ENCODE results near the gene PLD1.

Gene PLD1

GRCh38 chr3:171774521-171774920 is 35.8 kb downstream of the PLD1 start:
- H3K36me3 ChIP-seq, result no peaks in the 10 kb centered on the region
- no peak overlapping the region for H3K4me3 ChIP-seq (ENCODE audit: low read depth, low read length)
- H3K4me1 ChIP-seq, result peaks cover 6% of the 10 kb centered on the region; the same call in 1 of the 2 replicates
- no peak for DNase-seq
- H3K27me3 ChIP-seq, result no peaks in the 10 kb centered on the region
- H3K9me3 ChIP-seq, result no peaks in the 10 kb centered on the region
- TF ChIP-seq CTCF (IDR thresholded peaks at IDR 0.05; ENCODE audit: low read depth, low read length), result no peak

- peak; percentile 88 for TF ChIP-seq CTCF (IDR thresholded peaks at IDR 0.05; ENCODE audit: low read depth, low read length)
- H3K4me3 ChIP-seq (ENCODE audit: low read depth, low read length), result no peak overlapping the region
- no peaks in the 10 kb centered on the region for H3K27me3 ChIP-seq
- H3K9me3 ChIP-seq, result no peaks in the 10 kb centered on the region
- H3K36me3 ChIP-seq, result no peaks in the 10 kb centered on the region
- peaks cover 6% of the 10 kb centered on the region; the same call in 1 of the 2 replicates for H3K4me1 ChIP-seq
- peak; percentile 76 for DNase-seq
These were observed 37.7 kb downstream of the PLD1 start for GRCh38 chr3:171772427-171773056.

DNA sequence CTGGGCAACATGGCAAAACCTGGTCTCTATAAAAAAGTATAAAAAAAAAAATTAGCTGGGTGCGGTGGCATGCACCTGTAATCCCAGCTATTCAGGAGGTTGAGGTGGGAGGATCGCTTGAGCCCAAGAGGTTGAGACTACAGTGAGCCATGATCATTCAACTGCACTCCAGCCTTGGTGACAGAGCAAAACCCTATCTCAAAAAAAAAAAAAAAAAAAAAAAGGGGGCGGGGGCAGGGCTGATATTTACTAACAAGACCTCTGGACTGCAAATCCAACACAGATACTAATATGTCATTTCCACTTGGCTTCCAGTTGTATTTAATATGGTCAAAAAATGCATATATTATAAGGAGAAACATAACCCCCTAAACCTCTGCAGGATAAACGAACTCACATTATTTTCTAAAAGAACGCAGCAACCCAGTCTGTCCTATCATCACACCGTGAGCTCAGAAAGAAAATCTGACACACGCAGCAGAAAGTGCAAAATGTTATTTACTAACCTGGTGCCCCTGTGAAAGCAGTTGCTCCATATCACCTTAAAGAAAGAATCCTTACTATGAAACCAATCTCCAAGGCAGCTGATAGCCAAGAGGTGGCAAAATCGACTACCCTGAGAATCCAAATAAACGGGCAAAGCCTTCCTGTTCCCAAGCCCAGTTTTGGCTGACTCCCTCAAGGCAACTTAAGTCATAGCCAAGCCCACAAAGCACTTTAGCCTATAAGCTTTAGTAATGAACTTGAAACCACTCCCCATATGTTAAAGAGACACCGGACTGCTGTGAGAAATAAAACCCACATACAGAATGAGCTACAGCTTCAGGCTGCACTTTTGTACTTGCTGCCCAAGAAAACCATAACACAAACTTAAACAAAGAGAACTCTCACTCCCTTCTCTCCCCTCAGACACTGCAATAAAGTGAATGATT is 39.3 kb downstream of the PLD1 start:
- Histone ChIP-seq H3K4me1 (peaks cover 6% of the 10 kb centered on the region; the same call in 1 of the 2 replicates), H3K27me3 (no peaks in the 10 kb centered on the region), H3K4me3 (ENCODE audit: low read depth, low read length) (peak overlapping the region; percentile 32), H3K9me3 (no peaks in the 10 kb centered on the region), H3K36me3 (no peaks in the 10 kb centered on the region)
- peak; percentile 21 for DNase-seq
- no peak for TF ChIP-seq CTCF (IDR thresholded peaks at IDR 0.05; ENCODE audit: low read depth, low read length)

GRCh38 chr3:171769461-171769860 is 40.8 kb downstream of the PLD1 start:
- Histone ChIP-seq H3K36me3 (no peaks in the 10 kb centered on the region), H3K4me1 (peaks cover 6% of the 10 kb centered on the region; the same call in 1 of the 2 replicates), H3K4me3 (ENCODE audit: low read depth, low read length) (no peak overlapping the region), H3K9me3 (no peaks in the 10 kb centered on the region), H3K27me3 (no peaks in the 10 kb centered on the region)
- no peak for DNase-seq
- TF ChIP-seq CTCF (IDR thresholded peaks at IDR 0.05; ENCODE audit: low read depth, low read length), result no peak

- no peaks in the 10 kb centered on the region for H3K27me3 ChIP-seq
- H3K4me1 ChIP-seq, result peaks cover 6% of the 10 kb centered on the region; the same call in 1 of the 2 replicates
- no peaks in the 10 kb centered on the region for H3K36me3 ChIP-seq
- DNase-seq, result no peak
- H3K4me3 ChIP-seq (ENCODE audit: low read depth, low read length), result no peak overlapping the region
- no peaks in the 10 kb centered on the region for H3K9me3 ChIP-seq
- TF ChIP-seq CTCF (IDR thresholded peaks at IDR 0.05; ENCODE audit: low read depth, low read length), result no peak
These were observed 41.3 kb downstream of the PLD1 start for GRCh38 chr3:171768986-171769385.

Measured in BE2C (cell line).